GM04504 (cell line): ENCODE data around the gene CD276.

Experiments
- DNase-seq: peaks from one replicate; pipeline ENCODE4 v3.0.0-alpha.2; 2012; ENCODE audit warnings: low read depth

CD276 gene

DNA sequence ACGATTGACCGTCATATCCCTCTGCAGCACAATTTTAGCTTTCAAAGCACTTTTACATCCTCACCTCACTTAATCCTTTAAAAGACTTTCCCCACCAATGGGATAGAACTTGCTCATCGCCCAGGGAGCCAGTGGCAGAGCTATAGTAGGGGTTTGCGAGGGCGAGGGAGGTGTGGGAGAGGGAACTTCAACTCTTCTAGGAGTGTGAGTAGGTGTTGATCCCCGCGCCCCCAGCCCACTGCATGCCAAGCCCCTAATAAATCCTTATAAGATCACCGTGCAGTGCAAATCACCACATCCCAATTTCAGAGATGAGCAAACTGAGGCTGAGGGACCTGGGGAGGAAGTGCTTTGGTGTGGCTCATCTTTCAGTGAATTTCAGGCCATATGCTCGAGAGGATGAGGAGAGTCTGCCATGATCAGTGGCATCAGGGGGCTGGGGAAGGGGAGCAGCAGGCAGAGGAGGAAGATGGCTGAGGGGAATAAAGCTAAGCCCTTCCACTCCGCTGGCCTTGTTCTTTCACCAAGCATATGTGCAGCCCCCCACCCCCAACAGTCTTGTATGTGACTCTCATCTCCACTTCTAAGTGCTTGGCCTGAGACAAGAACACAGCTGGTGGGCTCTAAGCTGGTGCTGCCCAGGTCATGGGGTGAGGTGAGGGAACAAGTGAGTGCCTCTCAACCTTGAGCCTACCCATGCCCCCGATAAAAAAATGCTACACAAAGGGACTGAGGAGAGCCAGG is 63.8 kb downstream of the CD276 start:
- no peak for DNase-seq

DNA sequence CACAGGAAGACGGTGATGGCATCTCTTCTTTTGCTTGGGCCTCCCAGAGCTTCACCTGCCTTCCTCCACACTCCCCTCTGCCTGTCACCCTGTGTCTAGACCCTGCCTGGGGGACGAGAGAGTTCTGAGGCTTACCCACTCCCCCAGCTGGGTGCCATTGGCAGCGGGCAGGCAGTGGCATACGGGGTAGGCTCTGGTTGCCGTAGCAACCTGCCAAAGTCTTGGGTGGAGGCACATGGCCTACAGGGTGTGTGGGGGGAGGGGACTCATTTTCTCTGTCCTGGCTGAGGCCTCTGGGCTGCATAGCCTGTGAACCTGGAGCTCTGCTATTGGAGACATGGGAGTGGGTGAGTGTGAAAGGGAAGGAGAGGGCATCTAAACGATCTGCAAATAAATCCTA is 64.5 kb downstream of the CD276 start:
- no peak for DNase-seq

DNA sequence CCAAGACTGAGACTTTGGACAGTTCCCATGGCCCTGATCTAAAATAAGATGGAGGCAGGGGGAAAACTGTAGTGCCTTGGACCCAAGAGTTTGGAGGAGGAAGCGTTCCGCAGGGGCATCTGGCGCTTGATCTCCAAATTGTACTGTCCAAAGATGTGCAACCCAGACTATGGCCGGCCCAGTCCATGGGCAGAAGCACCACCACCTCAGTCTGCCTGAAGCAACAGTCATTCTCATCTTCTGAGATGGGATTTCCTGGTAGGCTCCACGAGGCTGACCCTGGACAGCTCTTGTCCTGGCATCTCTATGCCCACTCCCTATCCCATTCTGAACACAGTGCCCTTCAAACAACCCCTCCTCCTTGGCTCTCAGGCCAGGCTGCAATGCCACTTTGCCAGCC is 65.3 kb downstream of the CD276 start:
- DNase-seq, result no peak

DNA sequence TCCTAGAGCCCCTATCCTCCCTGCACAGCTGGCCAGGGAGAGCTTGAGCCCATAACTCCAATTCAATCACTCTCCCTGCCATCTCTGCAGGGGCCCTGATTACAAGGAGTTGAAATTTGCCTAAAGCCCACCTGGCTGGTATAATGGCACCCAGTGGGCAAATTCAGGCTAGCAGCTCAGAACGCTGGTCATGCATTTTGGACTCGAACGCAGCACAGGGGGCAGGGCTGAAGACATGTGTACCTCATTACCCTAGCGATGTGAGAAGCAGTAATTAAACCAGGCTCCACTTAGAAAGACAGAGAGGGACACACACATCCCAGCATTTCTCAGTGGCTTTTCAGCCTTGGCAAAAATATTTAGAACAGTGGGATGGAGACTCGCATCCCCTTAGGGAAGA is 65.8 kb downstream of the CD276 start:
- no peak for DNase-seq

DNA sequence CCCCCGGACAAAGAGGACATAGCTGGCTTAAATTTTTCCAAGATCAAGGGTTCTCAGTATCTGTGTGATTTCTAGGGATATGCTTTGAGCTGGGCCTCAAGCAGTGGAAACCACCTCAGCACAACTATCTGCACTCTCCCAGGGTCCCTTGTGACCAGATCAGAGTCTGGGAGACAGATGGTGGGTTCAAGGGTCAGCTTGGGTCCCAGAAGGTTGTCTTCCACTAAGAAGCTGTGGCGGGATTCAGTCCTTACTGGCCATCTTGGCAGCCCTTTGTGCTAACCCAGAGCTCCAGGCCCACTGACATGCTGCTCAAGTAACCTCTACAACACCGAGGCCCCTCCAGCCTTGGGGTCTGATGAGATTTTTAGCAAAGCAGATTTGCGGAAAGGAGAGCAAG is 66.3 kb downstream of the CD276 start:
- DNase-seq, result no peak

DNA sequence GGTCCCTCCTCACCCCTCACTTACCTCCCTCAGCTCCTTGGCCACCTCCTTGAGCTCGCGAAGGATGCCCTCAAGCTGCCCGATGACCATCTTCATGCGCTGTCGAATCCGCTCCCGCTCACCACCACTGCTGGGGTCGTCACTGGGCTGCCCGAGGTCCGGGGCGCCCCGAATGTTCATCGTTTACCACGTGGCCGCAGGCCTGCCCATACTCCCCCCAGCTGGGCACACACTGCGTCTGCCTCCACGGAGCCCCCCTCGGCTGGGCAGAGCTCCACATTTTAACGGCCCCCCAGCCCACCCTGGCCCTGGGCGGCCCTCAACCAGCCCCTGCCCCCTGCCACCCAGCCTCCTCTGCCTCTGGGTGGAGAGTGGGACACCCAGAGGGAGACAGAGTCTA is 66.8 kb downstream of the CD276 start:
- DNase-seq, result no peak

DNA sequence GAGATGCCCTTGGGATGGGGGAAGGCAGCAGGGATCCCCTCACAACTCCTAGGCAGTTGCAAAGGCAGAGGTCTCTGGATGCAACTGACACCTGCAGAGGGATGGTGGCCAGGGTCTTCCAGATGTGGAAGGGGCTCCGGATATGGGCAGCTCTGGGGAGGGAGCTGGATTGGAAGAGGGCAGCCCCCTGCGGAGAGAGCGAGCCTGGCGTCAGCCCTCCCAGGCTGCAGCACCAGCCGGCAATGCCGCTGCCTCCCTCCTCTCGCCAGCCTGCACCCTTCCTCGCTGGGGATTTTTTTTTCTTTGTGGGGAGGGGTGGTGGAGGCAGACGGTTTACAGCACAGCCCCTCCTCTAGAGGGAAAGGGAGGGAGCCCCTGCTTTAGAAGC is 67.3 kb downstream of the CD276 start:
- no peak for DNase-seq

DNA sequence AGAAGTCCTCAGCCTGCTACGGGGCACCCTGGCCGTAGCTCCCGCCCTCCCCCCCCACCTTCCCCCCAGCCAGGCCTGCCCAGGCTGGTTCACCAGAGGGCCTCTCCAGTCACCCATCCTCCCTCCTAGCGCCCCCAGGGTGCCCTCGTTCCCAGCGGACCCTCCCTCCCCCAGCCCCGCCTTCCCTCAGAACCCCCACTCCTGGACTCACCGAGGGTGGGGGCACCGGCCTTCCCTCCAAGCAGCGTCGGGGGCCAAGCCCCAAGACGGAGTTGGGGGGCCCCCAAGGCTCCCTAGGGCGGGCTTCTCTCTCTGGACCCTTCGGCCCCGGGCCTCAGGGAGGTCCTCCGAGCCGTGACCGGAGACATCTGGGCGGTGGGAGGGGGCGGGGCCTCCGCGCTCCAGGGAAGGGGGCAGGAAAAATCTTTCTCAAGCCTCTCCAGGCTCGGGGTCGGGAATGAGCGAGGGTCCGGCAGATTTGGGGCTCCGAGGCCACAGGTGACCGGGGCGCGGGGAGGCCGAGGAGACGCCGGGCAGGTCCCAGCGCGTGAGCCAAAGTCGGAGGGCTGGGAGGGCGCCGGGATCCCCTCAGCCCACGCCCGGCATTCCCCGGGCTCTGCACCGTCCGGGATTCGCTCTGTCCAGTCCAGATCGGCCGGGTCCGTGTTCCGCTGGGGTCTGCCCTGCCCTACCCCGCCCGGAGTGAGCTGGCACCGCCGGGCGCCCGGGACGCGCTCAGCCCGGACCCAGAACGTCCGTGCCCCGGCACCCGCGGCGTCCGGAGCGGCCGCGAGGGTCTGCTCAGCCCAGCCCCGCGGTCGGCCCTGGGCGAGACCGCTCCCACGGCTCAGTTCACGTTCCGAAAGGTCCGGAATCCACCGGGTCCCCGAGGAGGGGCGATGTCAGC is 68.0 kb downstream of the CD276 start:
- no peak for DNase-seq

DNA sequence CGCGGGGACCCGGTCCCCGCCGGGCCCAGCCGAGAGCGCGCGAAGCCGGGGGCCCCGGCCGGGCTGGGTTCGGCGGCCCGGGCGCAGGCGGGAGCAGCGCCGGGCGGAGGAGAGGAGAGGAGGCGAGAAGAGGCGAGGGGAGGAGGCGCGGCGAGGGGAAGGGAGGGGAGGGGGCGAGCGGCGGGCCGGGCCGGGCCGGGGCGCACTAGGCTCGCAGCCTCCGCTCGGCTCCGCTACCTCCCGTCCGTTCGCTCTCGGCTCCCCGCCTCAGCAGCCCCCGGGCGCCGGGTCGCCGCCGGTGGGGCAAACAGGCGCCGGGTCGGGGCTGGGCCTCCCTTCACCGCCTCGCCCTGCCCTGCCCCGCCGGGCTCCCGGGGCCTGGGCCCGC is 68.6 kb downstream of the CD276 start:
- DNase-seq, result no peak

DNA sequence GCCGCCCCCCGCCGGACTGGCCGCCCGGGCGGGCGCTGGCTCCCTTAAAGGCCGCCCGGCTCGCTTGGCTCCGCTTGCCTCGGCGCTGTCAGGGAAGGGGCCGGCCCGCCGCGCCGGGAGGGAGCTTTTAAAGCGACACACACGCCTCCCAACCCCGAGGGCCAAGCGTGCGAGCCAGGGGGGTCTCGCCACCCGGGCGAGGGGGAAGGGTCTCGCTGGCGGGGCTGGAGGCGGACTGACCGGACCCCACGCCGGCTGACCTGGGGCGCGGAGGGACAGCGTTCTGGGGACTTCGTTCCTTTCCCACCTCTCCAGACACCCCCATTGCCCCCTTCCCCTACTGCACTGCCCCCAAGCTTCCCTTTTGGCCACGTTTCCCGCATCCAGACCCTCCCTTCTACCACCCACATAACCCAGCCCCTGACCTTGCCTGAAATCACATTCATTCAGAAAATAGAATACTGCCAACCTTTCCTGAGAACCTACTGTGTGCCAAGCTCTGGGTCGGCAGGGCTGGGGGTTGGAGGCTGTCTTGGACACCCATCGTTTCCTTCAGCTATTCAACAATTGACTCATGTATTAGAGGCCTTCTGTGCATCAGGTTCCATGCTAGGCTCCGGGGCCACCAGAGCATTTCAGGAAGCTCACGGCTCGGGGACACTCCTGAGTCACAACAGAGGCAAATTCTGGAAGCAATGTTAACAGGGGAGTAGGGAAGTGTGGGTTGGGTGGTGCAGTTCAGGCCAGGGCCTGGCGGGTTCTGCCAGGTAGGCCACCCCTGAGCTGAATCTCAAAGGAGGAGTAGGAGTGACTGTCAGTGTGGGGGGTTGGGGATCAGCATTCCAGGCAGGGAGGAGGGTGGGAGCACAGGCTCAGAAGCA is 69.3 kb downstream of the CD276 start, which contains the start of gene INSYN1:
Gene INSYN1 (minus strand): TSS at position 102 of the 881 bp plus-strand sequence. CDS start 2,221 bp downstream, outside the sequence.
- DNase-seq, result no peak

DNA sequence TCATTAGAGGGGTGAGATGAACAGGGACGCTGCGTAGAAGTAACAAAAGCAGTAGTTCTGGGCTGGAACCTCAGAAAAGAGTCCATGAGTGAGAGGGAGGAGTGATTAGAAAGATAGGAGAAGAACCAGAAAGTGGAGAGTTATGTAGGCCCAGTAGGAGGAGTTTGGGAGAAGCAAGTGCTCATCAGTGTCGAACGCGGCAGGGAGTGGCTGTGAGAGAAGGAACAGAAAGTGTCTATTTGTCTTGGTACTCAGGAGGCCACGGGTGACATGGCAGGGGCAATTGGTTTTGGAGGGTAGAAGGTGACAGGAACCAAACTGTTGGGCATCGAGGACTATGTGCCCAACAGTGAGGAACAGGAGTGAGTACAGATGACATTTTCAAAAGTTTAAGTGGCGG is 70.3 kb downstream of the CD276 start:
- no peak for DNase-seq

DNA sequence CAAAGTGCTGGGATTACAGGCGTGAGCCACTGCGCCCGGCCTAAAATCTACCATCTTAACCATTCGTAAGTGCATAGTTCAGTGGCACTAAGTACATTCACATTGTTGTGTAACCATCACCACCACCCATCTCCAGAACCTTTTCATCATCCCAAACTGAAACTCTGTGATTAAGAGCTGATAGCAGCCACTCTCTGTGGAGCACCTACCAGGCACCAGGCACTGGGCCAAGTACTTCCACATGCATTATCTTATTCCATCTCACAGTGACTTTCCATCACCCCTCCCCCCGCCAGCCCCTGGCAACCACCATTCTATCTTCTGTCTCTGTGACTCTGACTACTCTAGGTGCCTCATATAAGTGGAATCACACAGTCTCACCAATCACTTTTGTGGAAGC is 71.3 kb downstream of the CD276 start:
- no peak for DNase-seq

DNA sequence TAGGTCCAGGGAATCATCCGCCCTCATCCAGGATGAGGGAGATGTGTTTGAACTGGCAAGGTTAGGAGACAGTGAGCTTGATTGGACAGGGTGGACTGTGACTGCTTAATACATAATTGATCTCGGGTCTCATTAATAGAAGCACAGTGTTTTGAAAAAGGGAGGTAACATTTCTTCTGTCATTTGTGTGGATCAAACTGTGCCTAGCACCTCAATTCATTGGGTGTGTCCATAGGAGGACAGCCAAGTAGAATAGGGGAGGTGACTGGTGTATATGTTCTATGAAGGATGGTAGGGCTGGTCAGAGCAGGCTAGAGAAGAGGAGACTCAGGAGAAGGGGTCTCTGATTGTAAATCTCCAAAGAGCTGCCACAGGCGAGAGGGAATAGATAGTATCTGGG is 71.8 kb downstream of the CD276 start:
- no peak for DNase-seq

DNA sequence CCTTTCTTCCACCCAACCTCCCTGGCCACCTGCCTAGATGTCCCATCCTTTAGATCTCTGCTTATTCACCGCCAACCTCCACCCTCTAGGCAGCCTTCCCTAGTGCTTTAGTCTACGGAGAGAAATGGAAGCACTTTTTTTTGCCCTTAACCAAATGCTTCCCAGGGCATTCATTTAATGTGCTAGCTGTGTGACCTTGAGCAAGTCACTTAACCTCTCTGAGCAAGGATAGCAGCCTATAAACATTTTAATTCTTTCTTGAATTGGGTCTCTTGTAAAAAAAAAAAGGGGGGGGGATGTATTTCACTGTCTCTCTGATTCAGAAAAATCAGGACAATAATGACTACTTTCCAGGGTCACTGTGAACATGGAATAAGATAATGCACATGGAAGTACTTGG is 72.2 kb downstream of the CD276 start:
- DNase-seq, result no peak

DNA sequence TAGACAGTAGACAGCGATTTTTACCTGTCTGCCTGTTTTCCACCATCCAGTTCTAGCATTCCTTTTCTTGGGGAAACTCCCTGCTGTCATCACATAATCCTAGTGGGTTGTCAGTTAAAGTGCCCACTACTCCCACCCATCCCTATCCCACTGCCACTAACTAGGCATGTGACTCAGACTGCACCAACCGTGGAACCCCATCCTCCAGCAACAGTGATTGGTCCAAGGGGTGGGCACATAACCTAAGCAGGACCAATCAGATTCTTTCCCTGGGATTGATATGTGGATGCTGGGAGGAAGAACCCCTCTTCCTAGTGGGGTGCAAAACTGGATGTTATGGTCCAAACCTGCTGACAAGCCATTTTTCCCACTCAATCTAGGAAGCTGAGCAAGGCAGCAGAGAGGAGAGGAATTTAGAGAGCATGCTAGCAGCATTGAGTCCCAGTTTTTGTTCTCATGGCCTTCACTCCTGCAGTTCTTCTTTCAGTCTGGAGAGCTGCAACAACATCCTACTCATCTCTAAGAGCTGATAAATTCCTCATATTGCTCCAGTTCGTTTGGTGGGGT is 72.8 kb downstream of the CD276 start:
- DNase-seq, result no peak

DNA sequence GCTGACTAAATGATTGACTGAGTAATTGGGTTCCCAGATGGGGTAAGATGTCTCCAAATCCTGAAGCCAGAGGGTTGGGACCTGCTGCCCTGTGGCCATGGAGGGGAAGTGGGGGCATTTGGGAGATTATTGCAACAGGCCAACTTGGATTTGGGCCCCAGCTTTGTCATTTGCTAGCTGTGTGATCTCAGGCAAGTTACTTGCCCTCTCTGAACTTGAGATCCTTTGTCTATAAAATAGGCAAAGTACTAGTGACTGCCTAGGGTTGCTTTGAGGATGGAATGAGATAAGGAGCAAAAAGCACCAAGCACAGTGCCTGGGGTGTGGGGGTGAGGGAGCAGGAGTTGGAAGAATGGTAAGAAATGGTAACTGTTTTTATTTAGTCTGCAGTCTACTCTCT is 73.4 kb downstream of the CD276 start:
- DNase-seq, result no peak

DNA sequence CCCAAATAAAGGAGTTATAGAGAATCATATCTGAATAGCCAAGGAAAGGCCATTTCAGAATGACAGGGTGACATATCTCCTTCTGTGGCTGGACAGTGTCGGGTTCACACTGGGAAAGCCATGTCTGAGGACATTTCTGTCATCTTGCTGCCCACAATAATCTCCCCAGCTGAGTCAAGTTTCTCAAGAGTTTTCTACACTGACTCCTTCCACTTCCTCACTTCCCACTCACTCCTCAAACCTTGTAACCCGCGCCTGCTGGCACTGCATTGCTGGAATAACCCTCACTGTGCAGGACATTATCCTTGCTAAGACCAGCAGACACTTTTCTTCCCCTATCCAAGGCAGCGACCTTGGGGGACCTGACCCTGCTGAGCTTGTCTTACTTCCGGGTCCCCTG is 74.3 kb downstream of the CD276 start:
- no peak for DNase-seq

DNA sequence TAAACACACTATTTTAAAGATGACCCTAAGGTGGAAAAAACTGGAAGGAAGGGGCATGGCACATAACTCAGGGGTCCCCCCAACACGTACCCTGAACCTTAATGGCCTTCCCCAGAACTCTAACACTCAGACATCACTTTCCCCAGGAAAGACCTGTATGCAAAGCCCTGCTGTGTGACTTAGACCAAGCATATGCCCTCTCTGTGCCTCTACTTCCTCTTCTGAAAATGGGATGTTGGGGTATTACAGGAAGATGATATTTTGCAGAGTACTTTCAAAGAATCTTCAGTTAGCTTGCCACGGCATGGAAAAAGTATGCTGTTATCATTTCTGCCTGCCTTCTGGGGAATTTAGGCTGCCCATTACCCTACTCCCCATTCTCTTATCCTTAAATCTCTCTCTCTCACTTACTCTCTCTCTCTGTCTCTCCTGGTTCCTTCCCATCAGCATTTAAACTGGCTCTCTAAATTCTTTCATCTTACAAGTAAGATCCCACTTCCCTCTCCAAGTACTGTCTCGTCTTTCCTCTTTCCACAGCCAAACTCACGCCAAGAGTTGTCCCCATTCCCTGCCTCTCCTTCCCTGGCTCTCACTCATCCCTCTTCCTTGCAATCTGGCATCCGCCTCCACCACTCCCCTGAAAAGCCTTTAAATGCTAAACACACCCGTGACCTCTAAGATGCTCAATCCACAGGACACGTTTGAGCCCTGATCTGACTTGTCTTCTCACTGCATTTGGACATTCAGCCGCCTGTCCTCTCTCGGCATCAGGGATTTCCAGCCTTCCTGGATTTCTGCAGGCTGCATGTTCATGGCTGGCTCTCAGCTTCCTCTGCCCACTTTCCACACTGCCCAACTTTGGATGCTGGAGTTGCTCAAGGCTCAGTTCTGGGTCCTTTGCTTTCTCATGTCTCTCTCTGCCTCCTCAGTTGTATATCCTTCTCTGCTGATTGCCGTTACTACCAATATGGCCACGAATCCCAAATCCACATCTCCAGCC is 76.4 kb downstream of the CD276 start:
- no peak for DNase-seq

DNA sequence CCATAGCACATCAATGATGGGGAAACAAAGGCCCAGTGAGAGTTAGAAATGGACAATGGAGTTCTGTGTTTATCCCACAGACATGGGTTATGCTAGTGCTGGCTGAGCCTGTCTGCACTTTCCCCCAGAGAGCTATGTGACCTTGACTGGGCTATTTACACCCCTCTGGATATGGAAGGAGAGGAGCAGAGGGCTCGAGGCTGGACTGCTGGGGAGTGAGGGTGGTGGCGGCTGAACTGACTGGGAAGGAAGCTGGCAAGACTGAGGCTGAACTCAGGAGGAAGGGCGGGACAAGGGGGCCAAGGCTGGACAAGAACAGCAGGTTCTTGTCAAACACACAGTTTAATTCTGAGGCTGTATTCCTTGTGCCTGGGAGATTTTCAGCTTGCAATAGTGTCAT is 79.7 kb downstream of the CD276 start:
- DNase-seq, result no peak
